PC-9 (cell line): ENCODE results near the gene TYRP1.

Experiments
- EZH2 ChIP-seq: fragments of 200-600 bp; sonication (generic); IDR thresholded peaks from 2 replicates; pipeline ENCODE4 v1.8.0; 2017; ENCODE audit warnings: antibody characterized with exemption, low read depth
- TF ChIP-seq, protein P1 (sequence below): fragments of 200-600 bp; sonication (generic); conservative IDR thresholded peaks from 2 replicates; pipeline ENCODE4 v1.6.1; 2017; ENCODE audit warnings: mixed run types, antibody characterized with exemption, mild to moderate bottlenecking, moderate library complexity

DNA sequence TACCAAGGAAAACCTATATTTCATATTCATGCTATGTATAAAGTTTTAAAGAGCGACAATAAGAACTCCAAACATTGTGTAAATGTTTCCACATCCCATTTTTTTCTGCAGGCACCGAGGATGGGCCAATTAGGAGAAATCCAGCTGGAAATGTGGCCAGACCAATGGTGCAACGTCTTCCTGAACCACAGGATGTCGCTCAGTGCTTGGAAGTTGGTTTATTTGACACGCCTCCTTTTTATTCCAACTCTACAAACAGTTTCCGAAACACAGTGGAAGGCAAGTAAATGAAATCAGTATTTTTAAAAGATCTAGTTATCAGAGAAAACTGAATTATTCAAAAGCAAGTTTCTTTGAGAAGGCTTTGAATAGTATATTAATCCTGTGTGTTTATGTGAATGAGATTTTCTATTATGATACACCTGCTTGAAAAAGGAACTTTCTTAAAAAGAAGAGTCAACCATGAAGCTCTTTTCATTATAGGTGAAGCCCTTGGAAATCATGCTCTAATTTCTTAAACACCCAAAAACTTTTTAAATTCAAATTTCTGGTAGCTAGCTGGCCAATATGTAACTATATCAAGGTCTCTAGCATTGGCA is 9.1 kb downstream of the TYRP1 start:
- TF ChIP-seq, protein P1, sequence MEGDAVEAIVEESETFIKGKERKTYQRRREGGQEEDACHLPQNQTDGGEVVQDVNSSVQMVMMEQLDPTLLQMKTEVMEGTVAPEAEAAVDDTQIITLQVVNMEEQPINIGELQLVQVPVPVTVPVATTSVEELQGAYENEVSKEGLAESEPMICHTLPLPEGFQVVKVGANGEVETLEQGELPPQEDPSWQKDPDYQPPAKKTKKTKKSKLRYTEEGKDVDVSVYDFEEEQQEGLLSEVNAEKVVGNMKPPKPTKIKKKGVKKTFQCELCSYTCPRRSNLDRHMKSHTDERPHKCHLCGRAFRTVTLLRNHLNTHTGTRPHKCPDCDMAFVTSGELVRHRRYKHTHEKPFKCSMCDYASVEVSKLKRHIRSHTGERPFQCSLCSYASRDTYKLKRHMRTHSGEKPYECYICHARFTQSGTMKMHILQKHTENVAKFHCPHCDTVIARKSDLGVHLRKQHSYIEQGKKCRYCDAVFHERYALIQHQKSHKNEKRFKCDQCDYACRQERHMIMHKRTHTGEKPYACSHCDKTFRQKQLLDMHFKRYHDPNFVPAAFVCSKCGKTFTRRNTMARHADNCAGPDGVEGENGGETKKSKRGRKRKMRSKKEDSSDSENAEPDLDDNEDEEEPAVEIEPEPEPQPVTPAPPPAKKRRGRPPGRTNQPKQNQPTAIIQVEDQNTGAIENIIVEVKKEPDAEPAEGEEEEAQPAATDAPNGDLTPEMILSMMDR: peak; percentile 71
- TF ChIP-seq EZH2: no peak
